ENCODE data around the gene FUT8.

Gene FUT8

GRCh38 chr14:65774041-65774440 lies 361.5 kb downstream of the FUT8 start:
- no peak for DNase-seq (ENCODE audit: low spot score)

GRCh38 chr14:65776193-65776852 lies 363.8 kb downstream of the FUT8 start:
- no peak for DNase-seq (ENCODE audit: low spot score)

GRCh38 chr14:65780566-65780965 lies 368.0 kb downstream of the FUT8 start:
- DNase-seq (ENCODE audit: low spot score) = no peak

- DNase-seq (ENCODE audit: low spot score) = no peak
Measured at GRCh38 chr14:65783101-65783500, 370.6 kb downstream of the FUT8 start.

- DNase-seq (ENCODE audit: low spot score) = no peak
Measured at GRCh38 chr14:65783576-65783975, 371.0 kb downstream of the FUT8 start.

- DNase-seq (ENCODE audit: low spot score) = no peak
Measured at GRCh38 chr14:65784574-65784973, 372.0 kb downstream of the FUT8 start.

GRCh38 chr14:65787461-65787860 lies 374.9 kb downstream of the FUT8 start:
- no peak for DNase-seq (ENCODE audit: low spot score)

GRCh38 chr14:65788876-65789275 lies 376.3 kb downstream of the FUT8 start:
- no peak for DNase-seq (ENCODE audit: low spot score)

GRCh38 chr14:65789363-65789762 lies 376.8 kb downstream of the FUT8 start:
- no peak for DNase-seq (ENCODE audit: low spot score)

- DNase-seq (ENCODE audit: low spot score) = no peak
Measured at GRCh38 chr14:65790172-65790815, 377.8 kb downstream of the FUT8 start.

- peak; percentile 74 for DNase-seq (ENCODE audit: low spot score)
Measured at GRCh38 chr14:65791191-65791981, 378.9 kb downstream of the FUT8 start.

- DNase-seq (ENCODE audit: low spot score) = peak; percentile 47
Measured at GRCh38 chr14:65792208-65792905, 379.8 kb downstream of the FUT8 start.

All from hepatic stellate cell (primary cell).